ENCODE results near the gene CCT7.
A peak's percentile ranks its signal among the peaks of the same experiment; 100 is the strongest.
"Not testable (repeated sequence)": the region's sequence is repeated elsewhere in the genome, so short reads cannot be mapped to it uniquely, and the experiment has no call there.

The CCT7 gene

GRCh38 chr2:73255907-73256617, 22.0 kb downstream of the CCT7 start:
- DNase-seq, result no peak

GRCh38 chr2:73256618-73256922, 22.5 kb downstream of the CCT7 start:
- DNase-seq, result no peak

- DNase-seq, result no peak
Measured at GRCh38 chr2:73257021-73257420, 22.9 kb downstream of the CCT7 start.

DNA sequence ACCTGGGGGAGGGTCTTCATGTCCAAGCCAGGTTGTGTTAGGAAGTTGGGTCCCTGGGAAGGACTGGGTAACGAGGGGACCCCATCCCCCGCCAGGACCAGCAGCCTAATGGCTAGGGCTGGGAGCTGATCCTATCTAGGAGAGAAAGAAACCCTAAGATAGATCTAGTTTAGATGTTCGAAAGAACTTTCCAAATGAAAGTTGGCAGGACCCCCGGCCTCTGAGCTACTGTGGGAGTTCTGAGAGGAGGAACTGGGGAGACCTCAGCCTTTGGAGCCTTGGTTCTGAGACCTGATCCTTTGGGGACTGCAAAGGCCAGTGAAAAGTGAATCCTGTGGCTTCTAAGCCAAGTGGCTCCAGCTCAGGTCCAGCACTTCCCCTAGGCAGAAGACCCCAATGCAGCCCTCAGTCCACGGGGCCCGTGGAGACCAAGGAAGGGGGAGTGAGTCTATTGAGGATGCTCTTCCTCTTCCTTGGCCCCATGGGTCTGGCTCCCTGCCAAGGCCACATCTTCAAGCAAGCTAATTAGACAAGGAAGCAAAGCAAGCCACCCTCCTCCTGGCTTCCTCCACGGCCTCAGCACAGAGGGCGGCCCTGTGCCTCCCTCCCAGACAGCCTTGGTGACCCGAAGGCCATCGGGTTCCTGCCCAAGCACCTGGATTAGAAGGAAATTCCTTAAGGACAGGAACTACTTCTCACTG, 23.5 kb downstream of the CCT7 start:
- no peak for DNase-seq

GRCh38 chr2:73258186-73258912, 24.2 kb downstream of the CCT7 start:
- no peak for DNase-seq

GRCh38 chr2:73258913-73259215, 24.8 kb downstream of the CCT7 start:
- DNase-seq, result no peak

- DNase-seq, result no peak
Measured at GRCh38 chr2:73259276-73259675, 25.2 kb downstream of the CCT7 start.

GRCh38 chr2:73259704-73260337, 25.7 kb downstream of the CCT7 start:
- no peak for DNase-seq

- DNase-seq, result peak; percentile 27
Measured at GRCh38 chr2:73260338-73260984, 26.4 kb downstream of the CCT7 start.

- no peak for DNase-seq
Measured at GRCh38 chr2:73262108-73262651, 28.1 kb downstream of the CCT7 start.

DNA sequence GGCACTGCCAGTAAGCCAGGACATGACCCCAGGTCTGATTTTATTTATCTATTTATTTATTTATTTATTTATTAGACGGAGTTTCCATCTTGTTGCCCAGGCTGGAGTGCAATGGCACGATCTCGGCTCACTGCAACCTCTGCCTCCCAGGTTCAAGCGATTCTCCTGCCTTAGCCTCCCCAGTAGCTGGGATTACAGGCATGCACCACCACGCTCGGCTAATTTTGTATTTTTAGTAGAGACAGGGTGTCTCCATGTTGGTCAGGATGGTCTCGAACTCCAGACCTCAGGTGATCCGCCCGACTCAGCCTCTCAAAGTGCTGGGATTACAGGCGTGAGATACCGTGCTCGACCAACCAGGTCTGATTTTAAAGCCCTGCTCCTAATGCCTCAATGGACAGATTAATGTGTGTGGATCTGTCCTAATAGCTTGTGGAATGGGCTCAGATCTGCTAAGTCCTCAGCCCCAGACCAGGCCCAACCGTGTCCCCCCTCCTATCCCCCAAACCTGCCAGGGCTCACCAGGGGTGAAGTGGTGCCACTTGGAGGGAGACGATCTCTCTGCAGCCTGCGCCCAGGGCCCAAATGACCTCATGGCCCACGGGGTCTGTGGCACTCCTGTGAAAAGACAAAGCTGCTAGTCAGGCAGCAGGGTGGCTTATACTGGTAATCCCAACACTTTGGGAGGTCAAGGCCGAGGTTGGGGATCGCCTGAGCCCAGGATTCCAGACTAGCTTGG, 28.8 kb downstream of the CCT7 start:
- DNase-seq, result not testable (repeated sequence)

GRCh38 chr2:73263540-73264331, 29.6 kb downstream of the CCT7 start:
- no peak for DNase-seq

DNA sequence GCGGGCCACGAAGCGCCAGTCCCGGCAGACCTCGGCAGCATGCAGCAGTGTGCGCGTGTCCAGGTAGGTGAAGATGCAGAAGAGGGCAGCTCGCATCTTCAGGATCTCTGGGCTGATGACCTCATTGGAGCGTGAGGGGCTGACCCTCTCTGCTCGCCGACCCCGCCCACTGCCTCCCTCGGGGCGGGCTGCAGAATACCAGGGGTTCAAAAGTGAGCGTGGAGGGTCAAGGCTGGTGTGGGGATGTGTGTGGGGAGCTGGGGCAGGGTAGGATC, 30.2 kb downstream of the CCT7 start:
- no peak for DNase-seq

DNA sequence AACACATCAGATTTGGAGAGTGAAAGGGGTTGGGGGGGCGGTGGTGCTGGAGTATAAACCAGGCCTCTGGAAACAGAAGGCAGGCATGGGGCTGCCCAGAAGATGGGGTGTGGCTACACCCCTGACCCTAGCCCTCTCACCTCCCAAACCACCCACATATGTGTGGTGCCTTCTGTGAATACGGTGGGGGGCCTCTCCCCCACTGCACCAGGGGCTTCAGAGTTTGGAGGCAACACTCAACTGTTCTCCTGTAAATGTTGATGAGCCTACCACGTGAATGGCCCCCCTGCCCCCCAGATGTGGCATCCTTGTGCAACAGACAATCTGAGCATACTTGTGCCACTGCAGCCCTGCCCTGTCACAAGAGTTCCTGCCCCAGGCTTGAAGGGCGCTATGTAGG, 30.7 kb downstream of the CCT7 start:
- no peak for DNase-seq

- DNase-seq, result no peak
Measured at GRCh38 chr2:73265298-73266060, 31.4 kb downstream of the CCT7 start.

DNA sequence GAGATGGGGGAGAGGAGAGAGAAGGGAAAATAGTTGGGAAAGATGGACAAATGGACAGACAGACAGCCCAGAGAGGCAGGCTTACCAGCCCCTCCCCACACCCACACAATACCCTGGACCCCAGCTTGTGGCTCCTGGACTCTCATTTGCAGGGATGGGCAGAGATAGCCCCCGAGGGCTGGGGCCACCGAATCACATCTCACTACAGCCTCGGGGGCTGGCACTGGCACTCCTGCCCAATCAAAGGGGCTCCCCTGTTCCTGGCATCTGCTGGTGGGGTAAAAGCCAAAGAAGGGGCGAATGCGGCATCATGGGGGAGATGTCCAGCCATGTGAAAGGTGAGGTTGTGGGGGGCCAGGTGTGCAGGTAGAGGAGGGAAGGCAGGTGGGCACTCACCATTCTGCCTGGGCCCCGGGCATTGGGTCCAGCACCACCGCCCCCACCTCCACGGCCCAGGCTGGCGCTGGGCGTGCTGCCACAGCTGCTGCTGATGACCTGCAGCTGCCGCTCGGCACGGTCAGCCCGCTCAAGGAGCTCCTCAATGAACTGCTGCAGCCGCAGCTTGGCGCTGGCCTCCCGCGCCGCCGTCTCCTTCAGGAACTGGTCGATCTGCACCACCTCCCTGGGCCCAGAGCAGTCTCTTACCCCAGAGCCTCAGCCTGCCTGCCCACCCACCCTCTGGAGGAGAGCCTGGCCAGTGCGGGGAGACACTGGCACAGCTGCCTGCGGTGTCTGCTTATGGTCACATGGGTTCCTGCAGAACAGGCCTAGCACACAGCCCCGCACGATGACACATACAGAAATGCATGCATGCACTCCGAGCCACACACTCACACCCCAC, 32.2 kb downstream of the CCT7 start:
- DNase-seq, result no peak

GRCh38 chr2:73267008-73267407, 32.9 kb downstream of the CCT7 start:
- DNase-seq, result no peak

- DNase-seq, result no peak
Measured at GRCh38 chr2:73268366-73268829, 34.3 kb downstream of the CCT7 start.

- DNase-seq, result peak; percentile 77
Measured at GRCh38 chr2:73268830-73269685, 35.0 kb downstream of the CCT7 start.
